Left lung (tissue), 10 donors: Measurements from ENCODE around the gene C3orf62. TPM values are rescaled to one million over a fixed set of nuclear protein-coding genes. Genes with fewer than 3 reads are reported as not detected.
"Not testable (repeated sequence)": the region's sequence is repeated elsewhere in the genome, so short reads cannot be mapped to it uniquely, and the experiment has no call there.

Experiments
- ATAC-seq: fragments of 200-7000 bp; cut with Tn5 transposase; one replicate; pipeline ENCODE4 v1.9.1; 2020; ENCODE audit warnings: moderate library complexity
- DNase-seq, 4 donors: peaks; one replicate each; pipeline ENCODE4 v3.0.0-alpha.2; 2013 to 2020
- H3K27ac ChIP-seq, 2 donors: fragments of 200-600 bp; sonication (generic) in 1 of 2; one replicate each; pipeline versions ENCODE4 v1.5.0 to v1.8.0; 2020 to 2021
- H3K27me3 ChIP-seq, 2 donors: fragments of 200-600 bp; sonication (generic) in 1 of 2; one replicate each; pipeline versions ENCODE4 v1.5.0 to v1.8.0; 2020 to 2021
- H3K36me3 ChIP-seq, 2 donors: fragments of 200-600 bp; sonication (generic) in 1 of 2; one replicate each; pipeline versions ENCODE4 v1.5.0 to v1.8.0; 2020 to 2021
- H3K4me1 ChIP-seq, 2 donors: fragments of 200-600 bp; one replicate each; pipeline ENCODE4 v1.8.0; 2021
- H3K4me3 ChIP-seq, 2 donors: fragments of 200-600 bp; sonication (generic) in 1 of 2; one replicate each; pipeline versions ENCODE4 v1.5.0 to v1.8.0; 2020 to 2021; ENCODE audit warnings: mild to moderate bottlenecking in 1 of 2
- H3K9me3 ChIP-seq, 2 donors: fragments of 200-600 bp; sonication (generic) in 1 of 2; one replicate each; pipeline versions ENCODE4 v1.5.0 to v1.8.0; 2020 to 2021
- intact Hi-C, 2 donors: fragments of 100-400 bp; cut with DNase I; formaldehyde crosslinking; loops; one replicate each; pipeline versions ENCODE4 v1.11.2 to v1.14.2; 2022
- polyA plus RNA-seq, 6 donors: library from polyadenylated mRNA; unstranded; fragments of 120-200 nt; gene quantifications; one replicate each; pipeline ENCODE4 v1.2.1, GENCODE V29; 2013; ENCODE audit not compliant: insufficient read length in 6 of 6
- total RNA-seq, 2 donors: library from RNA; stranded (reverse); fragmentation: NEBNext Ultra II Directional; extraction: Animal tissue kit (Norgen Biotek cat#: 25700); gene quantifications; one replicate each; pipeline ENCODE4 v1.2.1, GENCODE V29; 2021
- TF ChIP-seq, protein P1 (sequence below), 2 donors: fragments of 200-600 bp; sonication (generic) in 1 of 2; IDR thresholded peaks; one replicate each; pipeline versions ENCODE4 v1.5.0 to v1.8.0; 2021; ENCODE audit warnings: antibody characterized with exemption in 2 of 2
- donor health status: DM: no; HTN: yes; CAD: no.
- donor health status: DM: no; HTN: no; CAD: no.

Gene C3orf62
- total and polyA plus RNA-seq, 8 donors, result 4.2 to 13.7 (median 11.0) TPM

DNA sequence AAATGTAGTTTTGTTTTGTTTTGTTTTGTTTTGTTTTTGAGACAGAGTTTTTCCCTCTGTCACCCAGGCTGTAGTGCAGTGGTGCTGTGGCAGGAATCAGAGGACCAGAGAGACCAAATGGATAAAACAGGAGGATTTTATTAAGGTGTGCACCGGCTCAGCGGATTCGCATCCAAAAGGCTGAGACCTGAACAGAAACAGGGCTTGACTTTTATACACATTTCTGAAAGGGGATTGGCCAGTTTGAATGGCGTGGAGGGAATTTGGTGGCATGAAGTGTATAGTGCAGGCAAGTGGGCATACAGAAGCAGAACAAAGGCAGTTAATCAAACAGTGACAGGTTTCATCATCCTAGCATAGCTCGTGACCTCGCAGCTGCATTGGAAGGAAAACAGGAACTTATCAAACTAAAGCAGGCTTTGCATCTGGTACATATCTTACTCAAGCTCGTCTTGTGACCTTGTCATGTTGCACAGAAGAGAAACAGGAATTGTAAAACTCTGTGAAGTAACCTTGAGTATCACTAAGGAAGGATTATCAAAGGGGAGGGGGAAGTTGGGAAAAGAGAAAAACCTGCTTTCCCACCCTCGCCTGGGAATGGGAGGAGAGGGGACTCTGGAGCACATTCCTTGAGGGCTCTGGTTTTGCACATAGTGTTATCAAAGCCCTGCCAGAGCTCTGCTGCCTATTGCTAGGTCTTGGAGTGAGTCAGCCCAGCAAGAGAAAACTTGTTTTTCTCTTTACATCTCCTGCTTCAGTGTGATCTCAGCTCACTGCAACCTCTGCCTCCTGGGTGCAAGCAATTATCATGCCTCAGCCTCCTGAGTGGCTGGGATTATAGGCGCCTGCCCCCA is 38.5 kb downstream of the C3orf62 start:
- no peaks in the 10 kb centered on the region for H3K36me3 ChIP-seq
- DNase-seq, result peak in 3 of 4 donors; percentile 13 to 70 (median 38)
- peaks cover 0 to 14% of the 10 kb centered on the region in 2 donors for H3K9me3 ChIP-seq
- no peaks in the 10 kb centered on the region for H3K27me3 ChIP-seq
- intact Hi-C loops, result no loop called here
- peak; percentile 91 for ATAC-seq
- TF ChIP-seq, protein P1, sequence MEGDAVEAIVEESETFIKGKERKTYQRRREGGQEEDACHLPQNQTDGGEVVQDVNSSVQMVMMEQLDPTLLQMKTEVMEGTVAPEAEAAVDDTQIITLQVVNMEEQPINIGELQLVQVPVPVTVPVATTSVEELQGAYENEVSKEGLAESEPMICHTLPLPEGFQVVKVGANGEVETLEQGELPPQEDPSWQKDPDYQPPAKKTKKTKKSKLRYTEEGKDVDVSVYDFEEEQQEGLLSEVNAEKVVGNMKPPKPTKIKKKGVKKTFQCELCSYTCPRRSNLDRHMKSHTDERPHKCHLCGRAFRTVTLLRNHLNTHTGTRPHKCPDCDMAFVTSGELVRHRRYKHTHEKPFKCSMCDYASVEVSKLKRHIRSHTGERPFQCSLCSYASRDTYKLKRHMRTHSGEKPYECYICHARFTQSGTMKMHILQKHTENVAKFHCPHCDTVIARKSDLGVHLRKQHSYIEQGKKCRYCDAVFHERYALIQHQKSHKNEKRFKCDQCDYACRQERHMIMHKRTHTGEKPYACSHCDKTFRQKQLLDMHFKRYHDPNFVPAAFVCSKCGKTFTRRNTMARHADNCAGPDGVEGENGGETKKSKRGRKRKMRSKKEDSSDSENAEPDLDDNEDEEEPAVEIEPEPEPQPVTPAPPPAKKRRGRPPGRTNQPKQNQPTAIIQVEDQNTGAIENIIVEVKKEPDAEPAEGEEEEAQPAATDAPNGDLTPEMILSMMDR (IDR thresholded peaks at IDR 0.05), result no peak
- H3K4me1 ChIP-seq, result peaks cover 0 to 26% of the 10 kb centered on the region in 2 donors
- H3K27ac ChIP-seq, result peak overlapping the region; percentile 61 to 93
- H3K4me3 ChIP-seq, result no peak overlapping the region

- TF ChIP-seq, protein P1 (IDR thresholded peaks at IDR 0.05), result no peak
- intact Hi-C loops, result no loop called here
- Histone ChIP-seq H3K36me3 (no peaks in the 10 kb centered on the region), H3K4me3 (no peak overlapping the region), H3K27ac (no peak overlapping the region), H3K27me3 (no peaks in the 10 kb centered on the region), H3K4me1 (peaks cover 0 to 26% of the 10 kb centered on the region in 2 donors), H3K9me3 (peaks cover 0 to 26% of the 10 kb centered on the region in 2 donors)
- ATAC-seq (no peak), DNase-seq (no peak)
Observed at GRCh38 chr3:49237344-49237743, 39.7 kb downstream of the C3orf62 start.

DNA sequence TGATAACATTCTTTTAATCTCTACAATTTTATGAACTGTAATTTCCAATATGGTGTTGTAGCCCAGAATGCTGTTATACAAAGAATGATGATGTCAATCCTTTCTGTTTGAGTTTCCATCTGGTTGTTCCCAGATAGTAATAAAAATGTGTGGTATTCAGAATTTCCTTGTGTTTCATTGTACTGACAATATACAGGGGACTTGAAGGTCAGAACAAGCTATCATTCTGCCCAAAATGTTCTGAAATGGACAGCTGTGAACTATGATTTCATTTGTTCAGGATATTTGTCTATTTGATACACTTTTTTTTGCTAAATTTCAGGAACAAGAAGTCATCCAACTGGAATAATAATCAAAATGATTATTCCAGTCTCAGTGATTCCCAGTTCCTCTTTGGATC is 40.8 kb downstream of the C3orf62 start:
- H3K4me3 ChIP-seq, result no peak overlapping the region
- intact Hi-C loops, result no loop called here
- no peaks in the 10 kb centered on the region for H3K36me3 ChIP-seq
- peaks cover 0 to 35% of the 10 kb centered on the region in 2 donors for H3K9me3 ChIP-seq
- TF ChIP-seq, protein P1 (IDR thresholded peaks at IDR 0.05), result no peak
- H3K4me1 ChIP-seq, result peaks cover 0 to 26% of the 10 kb centered on the region in 2 donors
- no peak overlapping the region for H3K27ac ChIP-seq
- ATAC-seq, result no peak
- H3K27me3 ChIP-seq, result no peaks in the 10 kb centered on the region
- DNase-seq, result no peak

DNA sequence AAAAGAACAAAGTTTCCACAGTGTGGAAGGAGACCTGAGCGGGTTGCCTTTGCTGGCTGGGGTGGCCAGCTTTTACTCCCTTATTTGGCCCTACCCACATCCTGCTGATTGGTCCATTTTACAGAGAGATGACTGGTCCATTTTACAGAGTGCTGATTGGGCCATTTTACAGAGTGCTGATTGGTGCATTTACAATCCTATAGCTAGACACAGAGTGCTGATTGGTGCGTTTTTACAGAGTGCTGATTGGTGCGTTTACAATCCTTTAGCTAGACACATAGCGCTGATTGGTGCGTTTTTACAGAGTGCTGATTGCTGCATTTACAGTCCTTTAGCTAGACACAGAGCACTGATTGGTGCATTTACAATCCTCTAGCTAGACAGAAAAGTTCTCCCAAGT is 48.2 kb downstream of the C3orf62 start:
- DNase-seq, H3K27ac ChIP-seq, H3K4me3 ChIP-seq, ATAC-seq, H3K4me1 ChIP-seq, H3K27me3 ChIP-seq, intact Hi-C loops, H3K36me3 ChIP-seq: not testable (repeated sequence)
- H3K9me3 ChIP-seq, result peaks cover 0 to 72% of the 10 kb centered on the region in 2 donors

- ATAC-seq, result peak; percentile 62
Observed at GRCh38 chr3:49222002-49222401, 55.0 kb downstream of the C3orf62 start.

GRCh38 chr3:49220985-49221563 is 56.0 kb downstream of the C3orf62 start:
- ATAC-seq, H3K36me3 ChIP-seq, H3K27me3 ChIP-seq, H3K9me3 ChIP-seq, H3K27ac ChIP-seq, H3K4me1 ChIP-seq, intact Hi-C loops, H3K4me3 ChIP-seq, DNase-seq: not testable (repeated sequence)

More at GRCh38 chr3:49222002-49222401, 55.0 kb downstream of the C3orf62 start:
- H3K27ac ChIP-seq, result peak overlapping the region in 1 of 2 donors; percentile 26
- peak in 1 of 4 donors; percentile 54 for DNase-seq
- peaks cover 0 to 5% of the 10 kb centered on the region in 2 donors for H3K4me1 ChIP-seq
- no peak overlapping the region for H3K4me3 ChIP-seq
- H3K36me3 ChIP-seq, result no peaks in the 10 kb centered on the region
- intact Hi-C loops, result no loop called here
- H3K9me3 ChIP-seq, result peaks cover 0 to 14% of the 10 kb centered on the region in 2 donors
- no peaks in the 10 kb centered on the region for H3K27me3 ChIP-seq
- TF ChIP-seq, protein P1 (IDR thresholded peaks at IDR 0.05), result no peak
